Neuronal stem cell (in vitro differentiated cells): ENCODE data around the gene ENPP6.

Source experiments
- DNase-seq: peaks from one replicate; pipeline ENCODE4 v3.0.0-alpha.2; 2013; ENCODE audit warnings: low spot score
- H2AFZ ChIP-seq: one replicate; pipeline ENCODE4 v1.6.1; 2013; ENCODE audit warnings: mild to moderate bottlenecking, low read length, inconsistent platforms
- H2AK5ac ChIP-seq: 2 replicates; pipeline ENCODE4 v1.6.1; 2013; ENCODE audit warnings: low read depth, mild to moderate bottlenecking, inconsistent platforms, low read length, moderate library complexity, mixed read lengths
- H2BK120ac ChIP-seq: 2 replicates; pipeline ENCODE4 v1.6.1; 2013; ENCODE audit warnings: low read depth, mild to moderate bottlenecking, inconsistent platforms, low read length, moderate library complexity, mixed read lengths
- H2BK12ac ChIP-seq: one replicate; pipeline ENCODE4 v1.6.1; 2013; ENCODE audit warnings: low read length, inconsistent platforms
- H2BK15ac ChIP-seq: 2 replicates; pipeline ENCODE4 v1.6.1; 2013; ENCODE audit warnings: mild to moderate bottlenecking, low read length, inconsistent platforms, mixed read lengths
- H2BK5ac ChIP-seq: one replicate; pipeline ENCODE4 v1.6.1; 2013; ENCODE audit warnings: inconsistent platforms, mild to moderate bottlenecking, low read length, moderate library complexity
- H3K14ac ChIP-seq: one replicate; pipeline ENCODE4 v1.6.1; 2013; ENCODE audit warnings: low read length, inconsistent platforms
- H3K18ac ChIP-seq: 2 replicates; pipeline ENCODE4 v1.6.1; 2013; ENCODE audit warnings: low read length, inconsistent platforms
- H3K23ac ChIP-seq: 2 replicates; pipeline ENCODE4 v1.6.1; 2013; ENCODE audit warnings: low read depth, mild to moderate bottlenecking, mixed read lengths, low read length, inconsistent platforms; ENCODE audit not compliant: poor library complexity
- H3K27ac ChIP-seq: replicated peaks from 3 replicates; pipeline ENCODE4 v1.5.1; 2013; ENCODE audit warnings: low read length, inconsistent platforms
- H3K27me3 ChIP-seq, 3 experiments: 2 replicates each; pipeline ENCODE4 v1.6.1; 2013; ENCODE audit warnings: low read length in 3 of 3, mild to moderate bottlenecking in 2 of 3, inconsistent platforms in 1 of 3, low read depth in 1 of 3, mixed read lengths in 1 of 3, moderate library complexity in 1 of 3; ENCODE audit not compliant: control insufficient read depth in 3 of 3, insufficient read depth in 3 of 3
- H3K36me3 ChIP-seq, 2 donors: replicated peaks in 1 of 2; 2 replicates each; pipeline ENCODE4 v1.6.1; 2013; ENCODE audit warnings: low read length in 2 of 2; ENCODE audit not compliant: control insufficient read depth in 2 of 2, insufficient read depth in 2 of 2
- H3K4ac ChIP-seq: 2 replicates; pipeline ENCODE4 v1.6.1; 2013; ENCODE audit warnings: inconsistent platforms, mild to moderate bottlenecking, low read length, moderate library complexity
- H3K4me1 ChIP-seq, 2 donors: 1 replicate in 1 of 2; 2 replicates in 1 of 2; pipeline ENCODE4 v1.6.1; 2013; ENCODE audit warnings: low read length in 2 of 2, low read depth in 1 of 2; ENCODE audit not compliant: control insufficient read depth in 2 of 2, insufficient read depth in 1 of 2
- H3K4me2 ChIP-seq: one replicate; pipeline ENCODE4 v1.6.1; 2013; ENCODE audit warnings: mild to moderate bottlenecking, low read length, inconsistent platforms; ENCODE audit not compliant: insufficient read depth, poor library complexity, severe bottlenecking
- H3K4me3 ChIP-seq, 2 donors: 2 replicates each; pipeline ENCODE4 v1.5.1; 2013; ENCODE audit warnings: low read length in 2 of 2, mild to moderate bottlenecking in 2 of 2, inconsistent platforms in 1 of 2, moderate library complexity in 1 of 2
- H3K79me1 ChIP-seq: one replicate; pipeline ENCODE4 v1.6.1; 2013; ENCODE audit warnings: low read depth, mild to moderate bottlenecking, inconsistent platforms, low read length, moderate library complexity
- H3K9ac ChIP-seq: one replicate; pipeline ENCODE4 v1.6.1; 2013; ENCODE audit warnings: mild to moderate bottlenecking, low read depth, low read length, inconsistent platforms; ENCODE audit not compliant: poor library complexity
- H3K9me3 ChIP-seq, 2 donors: replicated peaks in 1 of 2; 2 replicates each; pipeline versions ENCODE3 to v1.6.1; 2013; ENCODE audit warnings: low read length in 2 of 2, mild to moderate bottlenecking in 2 of 2, inconsistent platforms in 1 of 2, low read depth in 1 of 2, mixed read lengths in 1 of 2, moderate library complexity in 1 of 2; ENCODE audit not compliant: control insufficient read depth in 2 of 2, insufficient read depth in 1 of 2
- H4K8ac ChIP-seq: one replicate; pipeline ENCODE4 v1.6.1; 2013; ENCODE audit warnings: low read depth, mild to moderate bottlenecking, inconsistent platforms, low read length, moderate library complexity
- H4K91ac ChIP-seq: one replicate; pipeline ENCODE4 v1.6.1; 2013; ENCODE audit warnings: low read length, low read depth, mild to moderate bottlenecking, inconsistent platforms; ENCODE audit not compliant: poor library complexity
- WGBS, 2 donors: extraction: QIAGEN DNeasy Blood & Tissue Kit; methylation state at CpG; one replicate each; pipeline ENCODE4 v1.1.7; 2013; ENCODE audit warnings: missing lambda C conversion rate in 2 of 2, mixed read lengths in 1 of 2; ENCODE audit not compliant: insufficient read length in 2 of 2, insufficient replicate concordance in 1 of 2; ENCODE audit errors: extremely low coverage in 2 of 2; 5-methylcytosine and 5-hydroxymethylcytosine counted together

Gene ENPP6

GRCh38 chr4:184191267-184191666 is 26.4 kb downstream of the ENPP6 start:
- no peak overlapping the region for H3K18ac ChIP-seq
- H3K4me1 ChIP-seq: peaks cover 0 to 2% of the 10 kb centered on the region in 2 donors
- no peak overlapping the region for H2BK12ac ChIP-seq
- no peak overlapping the region for H4K91ac ChIP-seq
- H3K23ac ChIP-seq: no peak overlapping the region
- no peak overlapping the region for H3K4me2 ChIP-seq
- H2AK5ac ChIP-seq: no peak overlapping the region
- no peak overlapping the region for H3K14ac ChIP-seq
- H3K4me3 ChIP-seq: no peak overlapping the region
- no peaks in the 10 kb centered on the region for H3K9me3 ChIP-seq
- H3K9ac ChIP-seq: no peak overlapping the region
- H4K8ac ChIP-seq: no peak overlapping the region
- H3K79me1 ChIP-seq: no peaks in the 10 kb centered on the region
- no peak overlapping the region for H2BK15ac ChIP-seq
- no peak overlapping the region for H2BK5ac ChIP-seq
- H3K36me3 ChIP-seq: no peaks in the 10 kb centered on the region
- no peak overlapping the region for H2BK120ac ChIP-seq
- DNase-seq: no peak
- H3K27me3 ChIP-seq: peaks cover 0 to 7% (median 0%) of the 10 kb centered on the region in 3 experiments
- H2AFZ ChIP-seq: no peak overlapping the region
- H3K4ac ChIP-seq: no peak overlapping the region
- no peak overlapping the region for H3K27ac ChIP-seq
- WGBS, 2 donors: no CpG with 5 or more reads among the region's 6 CpGs

- no peak overlapping the region for H2AK5ac ChIP-seq
- WGBS, 2 donors: no CpG with 5 or more reads among the region's 4 CpGs
- no peaks in the 10 kb centered on the region for H3K9me3 ChIP-seq
- no peak overlapping the region for H3K18ac ChIP-seq
- no peak overlapping the region for H3K23ac ChIP-seq
- no peak overlapping the region for H3K27ac ChIP-seq
- no peak overlapping the region for H4K91ac ChIP-seq
- H4K8ac ChIP-seq: no peak overlapping the region
- H3K4me3 ChIP-seq: no peak overlapping the region
- no peak overlapping the region for H3K4me2 ChIP-seq
- H3K36me3 ChIP-seq: no peaks in the 10 kb centered on the region
- peaks cover 0 to 2% of the 10 kb centered on the region in 2 donors for H3K4me1 ChIP-seq
- no peak overlapping the region for H3K14ac ChIP-seq
- H3K79me1 ChIP-seq: no peaks in the 10 kb centered on the region
- H2AFZ ChIP-seq: no peak overlapping the region
- no peak overlapping the region for H3K4ac ChIP-seq
- H2BK12ac ChIP-seq: no peak overlapping the region
- no peak overlapping the region for H2BK120ac ChIP-seq
- DNase-seq: no peak
- H2BK5ac ChIP-seq: no peak overlapping the region
- H3K27me3 ChIP-seq: peaks cover 0 to 7% (median 0%) of the 10 kb centered on the region in 3 experiments
- H3K9ac ChIP-seq: no peak overlapping the region
- H2BK15ac ChIP-seq: no peak overlapping the region
Measured at GRCh38 chr4:184190711-184191110, 27.0 kb downstream of the ENPP6 start.

- Histone ChIP-seq H2AK5ac (no peak overlapping the region), H3K27me3 (peaks cover 0 to 7% (median 0%) of the 10 kb centered on the region in 3 experiments), H3K36me3 (no peaks in the 10 kb centered on the region), H3K23ac (no peak overlapping the region), H4K91ac (no peak overlapping the region), H3K4me2 (no peak overlapping the region), H2BK120ac (no peak overlapping the region), H3K4ac (no peak overlapping the region), H2BK5ac (no peak overlapping the region), H2BK12ac (no peak overlapping the region), H3K4me1 (peaks cover 0 to 2% of the 10 kb centered on the region in 2 donors), H2BK15ac (no peak overlapping the region), H3K27ac (no peak overlapping the region), H4K8ac (no peak overlapping the region), H3K79me1 (no peaks in the 10 kb centered on the region), H3K18ac (no peak overlapping the region), H2AFZ (no peak overlapping the region), H3K9me3 (no peaks in the 10 kb centered on the region), H3K4me3 (no peak overlapping the region), H3K9ac (no peak overlapping the region), H3K14ac (no peak overlapping the region)
- no CpG with 5 or more reads among the region's 4 CpGs for WGBS, 2 donors
- DNase-seq: no peak
Measured at GRCh38 chr4:184189966-184190365, 27.7 kb downstream of the ENPP6 start.

GRCh38 chr4:184188443-184189400 is 29.0 kb downstream of the ENPP6 start:
- Histone ChIP-seq H2BK15ac (no peak overlapping the region), H2BK120ac (no peak overlapping the region), H3K4me3 (no peak overlapping the region), H3K4me2 (no peak overlapping the region), H3K23ac (no peak overlapping the region), H3K9ac (no peak overlapping the region), H3K27ac (no peak overlapping the region), H4K91ac (no peak overlapping the region), H3K18ac (no peak overlapping the region), H2BK12ac (no peak overlapping the region), H3K79me1 (no peaks in the 10 kb centered on the region), H4K8ac (no peak overlapping the region), H2AFZ (no peak overlapping the region), H3K14ac (no peak overlapping the region), H3K27me3 (peaks cover 0 to 7% (median 0%) of the 10 kb centered on the region in 3 experiments), H3K9me3 (no peaks in the 10 kb centered on the region), H3K36me3 (no peaks in the 10 kb centered on the region), H2AK5ac (no peak overlapping the region), H2BK5ac (no peak overlapping the region), H3K4ac (no peak overlapping the region), H3K4me1 (peaks cover 0 to 2% of the 10 kb centered on the region in 2 donors)
- WGBS, 2 donors: no CpG with 5 or more reads among the region's 12 CpGs
- DNase-seq: no peak
